ENCODE measurements around the gene C2orf72.

C2orf72 gene

DNA sequence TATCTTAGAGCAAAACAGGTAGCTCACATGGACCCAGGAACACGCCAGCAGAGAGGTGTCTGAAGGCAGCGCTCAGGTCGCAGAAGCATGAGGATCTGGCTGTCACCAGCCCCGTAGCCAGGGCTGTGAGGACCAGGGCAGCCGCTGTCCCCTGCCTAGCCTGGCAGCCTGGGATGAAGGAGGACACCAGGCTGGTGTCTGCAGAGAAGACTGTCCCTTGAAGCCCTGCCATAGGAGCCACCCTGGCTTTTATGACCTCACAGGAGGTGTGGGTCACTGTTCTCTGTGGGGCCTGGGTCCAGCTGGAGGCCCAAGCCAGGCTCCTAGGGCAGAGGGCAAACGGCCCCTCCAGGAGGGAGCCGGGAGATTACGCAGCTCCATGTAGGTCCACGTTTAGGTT lies 41.5 kb upstream of the C2orf72 start, which contains the start of gene SPATA3:
Gene SPATA3 (plus strand): TSS at position 301 of the 400 bp plus-strand sequence. CDS start 113 bp downstream, outside the sequence.
- no peaks in the 10 kb centered on the region for H3K36me3 ChIP-seq (ENCODE audit: low read depth)
- TF ChIP-seq, protein P1, sequence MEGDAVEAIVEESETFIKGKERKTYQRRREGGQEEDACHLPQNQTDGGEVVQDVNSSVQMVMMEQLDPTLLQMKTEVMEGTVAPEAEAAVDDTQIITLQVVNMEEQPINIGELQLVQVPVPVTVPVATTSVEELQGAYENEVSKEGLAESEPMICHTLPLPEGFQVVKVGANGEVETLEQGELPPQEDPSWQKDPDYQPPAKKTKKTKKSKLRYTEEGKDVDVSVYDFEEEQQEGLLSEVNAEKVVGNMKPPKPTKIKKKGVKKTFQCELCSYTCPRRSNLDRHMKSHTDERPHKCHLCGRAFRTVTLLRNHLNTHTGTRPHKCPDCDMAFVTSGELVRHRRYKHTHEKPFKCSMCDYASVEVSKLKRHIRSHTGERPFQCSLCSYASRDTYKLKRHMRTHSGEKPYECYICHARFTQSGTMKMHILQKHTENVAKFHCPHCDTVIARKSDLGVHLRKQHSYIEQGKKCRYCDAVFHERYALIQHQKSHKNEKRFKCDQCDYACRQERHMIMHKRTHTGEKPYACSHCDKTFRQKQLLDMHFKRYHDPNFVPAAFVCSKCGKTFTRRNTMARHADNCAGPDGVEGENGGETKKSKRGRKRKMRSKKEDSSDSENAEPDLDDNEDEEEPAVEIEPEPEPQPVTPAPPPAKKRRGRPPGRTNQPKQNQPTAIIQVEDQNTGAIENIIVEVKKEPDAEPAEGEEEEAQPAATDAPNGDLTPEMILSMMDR (IDR thresholded peaks at IDR 0.05; ENCODE audit: poor library complexity, severe bottlenecking), result no peak
- peaks cover 23% of the 10 kb centered on the region for H3K27me3 ChIP-seq (ENCODE audit: insufficient read depth, poor library complexity, severe bottlenecking)
- no peak within 1 kb of the TSS for H3K27ac ChIP-seq (ENCODE audit: poor library complexity, severe bottlenecking)
- no peak within 1 kb of the TSS for H3K4me3 ChIP-seq (ENCODE audit: severe bottlenecking)
- H3K4me1 ChIP-seq (ENCODE audit: insufficient read depth, poor library complexity, severe bottlenecking), result no peaks in the 10 kb centered on the region
- DNase-seq (ENCODE audit: low spot score) (no peak), ATAC-seq (ENCODE audit: low read depth) (no peak)
- H3K9me3 ChIP-seq (ENCODE audit: severe bottlenecking), result no peaks in the 10 kb centered on the region

DNA sequence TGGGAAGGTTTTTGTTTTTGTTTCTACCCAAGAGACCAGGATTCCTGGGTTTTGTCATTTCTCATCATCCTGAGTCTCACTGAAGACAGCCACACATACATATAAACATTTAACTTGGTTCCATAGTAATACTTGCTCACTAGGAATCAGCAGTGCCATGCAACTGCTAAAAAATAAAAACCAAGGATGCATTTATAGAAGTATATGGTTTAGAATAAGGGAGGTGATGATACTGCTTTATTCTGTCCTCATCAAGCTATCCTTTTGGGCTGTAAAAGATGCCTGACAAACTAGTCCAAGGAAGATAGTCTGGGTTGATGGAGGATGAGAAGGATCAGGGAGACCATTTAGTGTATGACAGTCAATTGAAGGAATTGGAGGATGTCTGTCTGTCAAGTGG lies 40.7 kb upstream of the C2orf72 start:
- Histone ChIP-seq H3K9me3 (ENCODE audit: severe bottlenecking) (no peaks in the 10 kb centered on the region), H3K4me1 (ENCODE audit: insufficient read depth, poor library complexity, severe bottlenecking) (no peaks in the 10 kb centered on the region), H3K36me3 (ENCODE audit: low read depth) (no peaks in the 10 kb centered on the region), H3K27ac (ENCODE audit: poor library complexity, severe bottlenecking) (no peak overlapping the region), H3K27me3 (ENCODE audit: insufficient read depth, poor library complexity, severe bottlenecking) (peaks cover 15% of the 10 kb centered on the region), H3K4me3 (ENCODE audit: severe bottlenecking) (no peak overlapping the region)
- TF ChIP-seq, protein P1 (IDR thresholded peaks at IDR 0.05; ENCODE audit: poor library complexity, severe bottlenecking), result no peak
- ATAC-seq (ENCODE audit: low read depth) (no peak), DNase-seq (ENCODE audit: low spot score) (no peak)

DNA sequence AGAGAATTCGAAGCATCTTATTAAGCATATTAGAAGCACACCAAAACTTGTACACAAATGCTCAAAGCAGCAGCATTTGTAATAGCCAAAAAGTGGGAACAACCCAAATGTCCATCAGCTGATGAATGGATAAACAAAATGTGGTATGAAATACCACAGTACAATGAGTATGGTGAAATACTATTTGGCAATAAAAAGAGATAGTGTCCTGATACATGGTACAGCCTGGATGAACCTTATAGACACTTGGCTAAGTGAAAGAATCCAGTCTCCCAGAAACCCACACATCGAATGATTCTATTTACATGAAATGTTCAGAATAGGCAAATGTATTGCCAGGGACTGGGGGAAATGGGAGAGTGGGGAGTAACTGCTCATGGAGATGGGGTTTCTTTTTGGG lies 38.4 kb upstream of the C2orf72 start:
- no peak for ATAC-seq (ENCODE audit: low read depth)
- peaks cover 7% of the 10 kb centered on the region for H3K27me3 ChIP-seq (ENCODE audit: insufficient read depth, poor library complexity, severe bottlenecking)
- H3K36me3 ChIP-seq (ENCODE audit: low read depth), result no peaks in the 10 kb centered on the region
- H3K9me3 ChIP-seq (ENCODE audit: severe bottlenecking), result no peaks in the 10 kb centered on the region
- no peak overlapping the region for H3K27ac ChIP-seq (ENCODE audit: poor library complexity, severe bottlenecking)
- no peaks in the 10 kb centered on the region for H3K4me1 ChIP-seq (ENCODE audit: insufficient read depth, poor library complexity, severe bottlenecking)
- DNase-seq (ENCODE audit: low spot score), result no peak
- TF ChIP-seq, protein P1 (IDR thresholded peaks at IDR 0.05; ENCODE audit: poor library complexity, severe bottlenecking), result no peak
- no peak overlapping the region for H3K4me3 ChIP-seq (ENCODE audit: severe bottlenecking)

DNA sequence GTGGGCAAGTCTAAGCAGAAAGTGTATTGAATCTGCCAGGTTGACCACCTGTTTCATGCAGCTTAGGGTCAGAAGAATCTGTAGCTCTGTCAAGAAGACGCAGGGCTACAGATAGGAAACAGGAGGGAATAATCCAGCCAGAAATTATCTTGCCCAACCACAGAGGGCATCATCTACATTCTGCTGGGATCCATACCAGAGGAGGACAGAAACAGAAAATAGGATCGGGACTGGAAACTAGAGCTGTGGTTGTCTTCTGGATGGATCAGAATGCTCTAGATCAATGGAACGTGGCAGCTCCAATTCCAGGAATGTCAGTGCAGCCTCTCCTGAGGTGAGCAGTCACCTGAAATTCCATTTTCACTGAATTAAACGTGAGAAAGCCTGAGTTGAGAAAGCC lies 37.8 kb upstream of the C2orf72 start:
- TF ChIP-seq, protein P1 (IDR thresholded peaks at IDR 0.05; ENCODE audit: poor library complexity, severe bottlenecking), result no peak
- peaks cover 7% of the 10 kb centered on the region for H3K27me3 ChIP-seq (ENCODE audit: insufficient read depth, poor library complexity, severe bottlenecking)
- H3K36me3 ChIP-seq (ENCODE audit: low read depth), result no peaks in the 10 kb centered on the region
- no peaks in the 10 kb centered on the region for H3K9me3 ChIP-seq (ENCODE audit: severe bottlenecking)
- no peaks in the 10 kb centered on the region for H3K4me1 ChIP-seq (ENCODE audit: insufficient read depth, poor library complexity, severe bottlenecking)
- H3K4me3 ChIP-seq (ENCODE audit: severe bottlenecking), result no peak overlapping the region
- H3K27ac ChIP-seq (ENCODE audit: poor library complexity, severe bottlenecking), result no peak overlapping the region
- ATAC-seq (ENCODE audit: low read depth) (no peak), DNase-seq (ENCODE audit: low spot score) (no peak)

DNA sequence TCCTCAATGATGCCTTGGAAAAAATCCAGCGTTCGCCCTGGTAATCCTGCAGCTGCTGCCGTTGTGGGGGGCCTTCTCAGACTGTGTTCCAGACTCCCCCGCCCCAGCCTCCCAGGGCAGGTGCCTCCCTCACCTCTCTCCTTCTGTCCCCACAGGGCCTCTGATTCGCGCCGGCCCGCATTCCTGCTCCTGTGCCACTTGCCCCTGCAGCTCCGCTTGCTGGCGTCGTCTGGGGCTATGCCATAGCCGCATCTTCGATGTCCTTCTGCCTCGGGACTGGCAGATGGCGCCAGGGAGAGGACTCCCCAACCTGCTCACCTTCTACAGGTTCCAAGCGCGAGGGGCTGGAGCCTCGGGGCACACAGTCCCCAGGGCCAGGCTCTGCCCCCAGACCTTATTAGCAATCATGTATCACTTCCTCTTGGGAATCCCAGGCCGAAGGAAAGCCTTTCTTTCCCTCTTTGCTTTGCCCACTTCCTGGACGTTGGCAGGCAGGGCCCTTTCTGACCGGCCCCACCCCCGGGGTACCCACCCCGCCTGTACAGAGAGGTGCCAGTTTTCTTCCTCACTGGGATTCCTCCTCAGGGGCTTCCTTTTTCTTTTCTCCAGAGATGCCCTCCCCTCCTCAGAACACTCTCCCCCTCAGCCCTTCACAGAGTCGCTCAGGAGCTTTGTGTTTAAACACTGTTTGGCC lies 37.0 kb upstream of the C2orf72 start:
- Histone ChIP-seq H3K36me3 (ENCODE audit: low read depth) (no peaks in the 10 kb centered on the region), H3K4me1 (ENCODE audit: insufficient read depth, poor library complexity, severe bottlenecking) (no peaks in the 10 kb centered on the region), H3K9me3 (ENCODE audit: severe bottlenecking) (no peaks in the 10 kb centered on the region), H3K4me3 (ENCODE audit: severe bottlenecking) (no peak overlapping the region), H3K27ac (ENCODE audit: poor library complexity, severe bottlenecking) (no peak overlapping the region), H3K27me3 (ENCODE audit: insufficient read depth, poor library complexity, severe bottlenecking) (peaks cover 7% of the 10 kb centered on the region)
- TF ChIP-seq, protein P1 (IDR thresholded peaks at IDR 0.05; ENCODE audit: poor library complexity, severe bottlenecking), result no peak
- DNase-seq (ENCODE audit: low spot score) (no peak), ATAC-seq (ENCODE audit: low read depth) (no peak; the same call in 2 of the 3 replicates)

Data from RWPE2 (cell line).